ENCODE data around the gene DENND2A.
"Not testable (repeated sequence)": the region's sequence is repeated elsewhere in the genome, so short reads cannot be mapped to it uniquely, and the experiment has no call there.

Gene DENND2A

DNA sequence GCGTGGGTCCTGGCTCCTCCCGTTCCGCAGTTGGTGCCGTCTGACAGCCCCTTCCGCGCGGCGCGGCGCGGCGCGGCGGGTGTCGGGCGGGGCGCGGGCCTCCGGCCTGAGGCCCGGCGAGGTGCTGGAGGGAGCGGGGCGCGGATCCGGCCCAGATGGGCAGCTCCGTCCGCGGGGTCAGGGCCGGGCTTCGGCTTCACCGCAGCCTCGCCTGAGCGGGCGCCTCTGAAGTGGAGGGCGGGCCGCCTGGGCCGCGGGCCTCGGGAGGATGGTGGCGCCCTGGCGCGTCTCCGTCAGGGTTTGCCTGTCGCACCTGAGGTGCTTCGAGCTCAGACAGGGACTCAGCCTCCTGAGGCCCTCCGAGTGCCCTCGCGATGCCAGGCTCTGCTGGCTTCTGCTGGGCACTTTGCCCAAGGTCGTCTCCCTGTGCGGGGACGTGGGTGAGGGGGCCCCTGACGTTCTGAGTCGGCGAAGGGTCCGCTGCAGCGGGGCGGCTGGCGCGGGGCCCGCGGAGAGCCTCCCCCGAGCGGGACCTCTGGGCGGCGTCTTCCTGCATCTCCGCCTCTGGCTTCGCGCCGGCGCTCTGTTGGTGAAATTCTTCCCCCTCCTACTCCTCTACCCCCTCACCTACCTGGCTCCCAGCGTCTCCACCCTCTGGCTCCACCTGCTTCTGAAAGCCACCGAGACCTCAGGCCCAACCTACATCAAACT, 32.6 kb upstream of the DENND2A start:
- peak; percentile 47 for DNase-seq (ENCODE audit: low spot score)

DNA sequence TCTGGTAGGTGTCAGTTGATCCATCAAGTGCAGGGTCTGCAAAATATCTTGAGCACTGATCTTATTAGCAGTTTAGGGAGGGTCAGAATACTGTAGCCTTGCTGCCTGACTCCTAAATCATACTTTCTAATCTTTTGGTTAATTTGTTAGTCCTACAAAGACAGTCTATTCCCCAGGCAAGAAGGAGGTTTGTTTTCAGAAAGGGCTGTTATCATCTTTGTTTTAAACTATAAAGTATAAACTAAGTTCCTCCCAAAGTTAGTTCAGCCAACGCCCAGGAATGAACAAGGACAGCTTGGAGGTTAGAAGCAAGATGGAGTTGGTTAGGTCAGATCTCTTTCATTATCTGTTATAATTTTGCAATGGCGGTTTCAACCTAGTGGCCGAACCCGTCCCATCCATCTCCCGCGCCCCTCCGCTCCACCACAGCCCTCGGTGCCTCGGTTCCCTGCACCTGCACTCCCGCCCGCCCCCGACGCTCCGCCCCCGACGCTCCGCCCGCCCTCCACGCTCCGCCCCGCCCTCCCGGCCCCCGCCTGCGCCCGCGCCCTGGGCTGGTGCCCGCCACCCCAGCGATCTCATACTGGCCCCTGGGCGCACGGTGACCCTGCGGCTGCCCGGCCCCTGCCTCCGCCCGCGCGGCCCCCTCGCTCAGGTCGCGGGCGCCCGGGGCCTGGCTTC, 31.9 kb upstream of the DENND2A start, which contains the start of gene ADCK2:
Gene ADCK2, plus strand, starts transcription at position 564 of the 681 bp plus-strand sequence. CDS start 386 bp downstream, outside the sequence.
- peak; percentile 53 for DNase-seq (ENCODE audit: low spot score)

DNA sequence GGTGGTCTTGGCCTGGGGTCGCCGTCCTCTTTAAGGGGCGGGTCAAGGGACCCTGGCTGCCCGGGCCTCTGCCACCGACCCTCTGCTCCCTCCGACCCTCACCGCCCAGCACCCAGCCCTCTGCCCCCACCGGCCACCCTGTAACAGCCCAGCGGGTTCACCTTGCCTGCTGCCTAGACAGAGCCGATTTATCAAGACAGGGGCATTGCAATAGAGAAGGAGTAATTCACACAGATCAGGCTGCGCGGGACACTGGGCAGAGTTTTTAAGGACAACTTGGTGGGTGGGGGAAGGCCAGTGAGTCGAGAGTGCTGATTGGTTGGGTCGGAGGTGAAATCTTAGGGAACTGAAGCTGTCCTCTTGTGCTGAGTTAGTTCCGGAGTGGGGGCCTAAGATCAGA, 31.4 kb upstream of the DENND2A start:
- DNase-seq (ENCODE audit: low spot score): no peak

DNA sequence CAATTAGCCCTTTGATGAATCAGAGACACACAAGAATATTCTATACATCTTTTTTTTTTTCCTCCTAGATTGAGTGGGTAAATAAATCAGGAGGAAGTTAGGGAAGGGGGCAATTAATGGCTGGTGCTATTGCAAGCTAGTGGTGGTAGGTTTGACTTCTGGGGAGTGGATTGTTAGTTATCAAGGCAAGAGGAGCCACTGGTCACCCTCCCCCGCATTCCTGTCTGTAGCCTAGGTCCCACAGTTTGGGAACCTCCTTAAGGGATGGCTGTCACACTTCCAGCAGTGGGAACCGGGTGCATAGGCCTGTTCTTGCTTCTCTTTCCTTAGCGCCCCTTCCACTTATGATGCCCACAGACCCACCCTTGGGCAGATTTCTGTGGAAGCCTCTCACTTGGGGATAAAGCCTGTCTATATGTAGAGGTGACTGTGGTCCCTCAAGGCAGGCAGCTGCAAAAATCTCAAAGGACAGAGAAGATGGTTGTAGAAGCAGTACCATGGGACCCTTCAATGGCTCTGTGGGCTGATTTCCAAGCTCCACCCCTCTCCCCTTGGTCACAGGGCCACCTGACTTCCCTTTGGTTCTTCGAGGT, 29.8 kb upstream of the DENND2A start:
- no peak for DNase-seq (ENCODE audit: low spot score)

DNA sequence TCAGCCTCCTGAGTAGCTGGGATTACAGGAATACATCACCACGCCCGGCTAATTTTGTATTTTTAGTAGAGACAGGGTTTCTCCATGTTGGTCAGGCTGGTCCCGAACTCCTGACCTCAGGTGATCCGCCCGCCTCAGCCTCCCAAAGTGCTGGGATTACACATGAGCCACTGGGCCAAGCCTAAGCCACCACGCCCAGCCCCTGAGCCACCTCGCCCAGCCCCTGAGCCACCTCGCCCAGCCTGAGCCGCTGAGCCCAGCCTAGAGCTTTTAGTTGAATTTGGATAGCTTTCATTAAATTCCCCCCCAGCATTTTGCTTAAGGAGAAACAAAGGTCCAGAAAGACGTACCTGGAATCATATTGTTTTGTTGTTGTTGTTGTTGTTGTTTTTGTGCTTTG, 29.2 kb upstream of the DENND2A start:
- DNase-seq (ENCODE audit: low spot score): not testable (repeated sequence)

DNA sequence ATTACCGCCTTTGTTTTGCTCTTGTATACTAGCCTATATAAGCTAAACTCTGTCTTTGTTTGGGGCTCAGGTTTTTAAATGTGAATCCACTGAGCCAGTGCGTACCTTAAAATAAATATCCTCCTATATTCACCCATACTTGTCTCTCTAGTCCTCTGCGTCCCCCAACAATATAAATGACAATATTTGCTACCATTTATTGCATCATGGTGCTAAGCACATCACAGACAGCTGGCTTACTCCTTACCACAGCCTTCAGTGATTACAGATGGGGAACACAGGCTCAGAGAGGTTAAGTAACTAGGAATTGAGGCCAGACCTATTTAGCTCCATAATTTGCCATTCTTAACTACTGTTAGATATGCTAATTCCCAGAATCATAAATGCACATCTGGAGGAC, 28.7 kb upstream of the DENND2A start:
- DNase-seq (ENCODE audit: low spot score): no peak

DNA sequence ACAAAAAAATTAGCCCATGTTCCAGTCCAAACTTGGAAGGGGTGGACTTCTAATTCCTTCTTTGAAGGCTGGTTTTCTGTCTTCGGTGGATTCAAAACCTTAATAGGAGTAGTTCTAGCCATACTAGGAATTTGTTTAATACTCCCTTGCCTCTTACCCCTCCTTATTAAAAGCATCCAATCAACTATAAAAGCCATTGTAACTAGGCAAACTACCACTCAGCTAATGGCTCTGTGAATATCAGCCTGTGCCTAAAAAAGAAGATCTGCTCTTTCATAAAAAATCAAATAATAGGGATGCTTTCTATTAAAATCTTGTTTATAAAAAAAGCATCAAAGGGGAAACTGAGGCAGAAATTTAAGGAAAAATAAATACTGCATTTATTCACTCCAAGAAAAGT, 28.0 kb upstream of the DENND2A start:
- DNase-seq (ENCODE audit: low spot score): no peak

DNA sequence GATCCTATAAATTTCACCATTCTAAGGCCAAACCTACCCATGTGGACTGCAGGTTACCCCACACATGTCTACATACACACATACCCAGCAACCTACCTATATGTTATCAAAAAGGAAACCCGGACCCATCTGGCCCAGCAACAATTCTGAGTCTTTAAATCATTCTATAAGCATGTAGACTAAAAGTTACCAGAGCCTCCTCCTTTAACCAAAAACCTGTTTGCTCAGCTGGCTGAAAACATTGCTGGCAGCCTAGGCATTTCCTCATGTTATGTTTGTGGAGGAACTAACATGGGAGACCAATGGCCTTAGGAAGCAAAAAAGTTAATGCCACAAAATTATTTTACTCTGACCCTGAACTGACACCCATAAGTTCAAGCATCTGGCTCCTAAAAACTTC, 26.9 kb upstream of the DENND2A start:
- no peak for DNase-seq (ENCODE audit: low spot score)

DNA sequence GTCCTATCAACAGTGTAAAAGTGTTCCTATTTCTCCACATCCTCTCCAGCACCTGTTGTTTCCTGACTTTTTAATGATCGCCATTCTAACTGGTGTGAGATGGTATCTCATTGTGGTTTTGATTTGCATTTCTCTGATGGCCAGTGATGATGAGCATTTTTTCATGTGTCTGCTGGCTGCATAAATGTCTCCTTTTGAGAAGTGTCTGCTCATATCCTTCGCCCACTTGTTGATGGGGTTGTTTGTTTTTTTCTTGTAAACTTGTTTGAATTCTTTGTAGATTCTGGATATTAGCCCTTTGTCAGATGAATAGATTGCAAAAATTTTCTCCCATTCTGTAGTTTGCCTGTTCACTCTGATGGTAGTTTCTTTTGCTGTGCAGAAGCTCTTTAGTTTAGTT, 22.3 kb upstream of the DENND2A start:
- not testable (repeated sequence) for DNase-seq (ENCODE audit: low spot score)

DNA sequence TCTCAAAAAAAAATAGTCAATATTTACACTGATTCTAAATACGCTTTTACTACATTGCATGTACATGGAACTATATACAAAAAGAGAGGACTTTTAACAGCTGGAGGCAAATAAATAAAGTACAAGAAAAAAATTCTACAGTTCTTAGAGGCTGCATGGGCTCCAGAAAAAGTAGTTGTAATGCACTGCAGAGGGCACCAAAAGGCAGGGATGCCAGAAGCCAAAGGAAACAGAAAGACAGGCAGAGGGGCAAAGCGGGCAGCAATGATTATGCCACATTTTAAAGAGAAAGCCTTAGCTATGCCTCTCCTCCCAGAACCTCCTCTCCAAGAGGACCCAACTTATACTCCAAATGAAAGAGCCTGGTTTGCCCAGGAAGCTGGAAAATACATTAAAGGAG, 20.5 kb upstream of the DENND2A start:
- no peak for DNase-seq (ENCODE audit: low spot score)

DNA sequence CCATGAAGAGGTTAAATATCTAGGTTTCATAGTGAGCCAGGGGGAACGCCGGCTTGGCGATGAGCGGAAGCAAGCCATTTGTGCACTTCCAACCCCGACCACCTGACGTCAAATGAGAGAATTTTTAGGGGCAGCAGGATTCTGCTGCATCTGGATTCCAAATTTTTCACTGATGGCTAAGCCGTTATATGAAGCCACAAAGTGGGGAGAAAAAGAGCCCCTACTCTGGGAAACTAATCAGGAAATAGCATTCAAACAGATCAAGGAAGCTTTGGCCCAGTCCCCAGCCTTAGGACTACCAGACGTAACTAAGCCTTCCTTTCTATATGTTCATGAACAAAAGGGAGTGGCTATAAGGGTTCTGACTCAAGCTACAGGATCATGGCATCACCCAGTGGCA, 19.2 kb upstream of the DENND2A start:
- no peak for DNase-seq (ENCODE audit: low spot score)

DNA sequence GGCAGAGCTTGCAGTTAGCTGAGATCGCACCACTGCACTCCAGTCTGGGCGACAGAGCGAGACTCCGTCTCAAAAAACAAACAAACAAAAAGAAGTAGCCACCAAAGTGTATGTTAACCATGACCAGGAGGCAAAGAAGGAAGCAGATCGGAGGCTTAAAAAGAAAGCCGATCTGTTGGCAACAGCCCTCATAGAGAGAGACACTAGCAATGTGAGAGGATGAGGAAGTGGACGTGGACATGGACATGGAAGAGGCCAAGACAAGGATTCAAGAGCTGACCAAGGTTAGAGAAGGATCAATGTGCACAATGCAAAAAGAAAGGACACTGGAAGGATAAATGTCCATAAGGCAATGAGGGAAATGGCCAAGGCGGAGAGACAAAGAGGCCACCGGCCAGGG, 17.3 kb upstream of the DENND2A start:
- no peak for DNase-seq (ENCODE audit: low spot score)

DNA sequence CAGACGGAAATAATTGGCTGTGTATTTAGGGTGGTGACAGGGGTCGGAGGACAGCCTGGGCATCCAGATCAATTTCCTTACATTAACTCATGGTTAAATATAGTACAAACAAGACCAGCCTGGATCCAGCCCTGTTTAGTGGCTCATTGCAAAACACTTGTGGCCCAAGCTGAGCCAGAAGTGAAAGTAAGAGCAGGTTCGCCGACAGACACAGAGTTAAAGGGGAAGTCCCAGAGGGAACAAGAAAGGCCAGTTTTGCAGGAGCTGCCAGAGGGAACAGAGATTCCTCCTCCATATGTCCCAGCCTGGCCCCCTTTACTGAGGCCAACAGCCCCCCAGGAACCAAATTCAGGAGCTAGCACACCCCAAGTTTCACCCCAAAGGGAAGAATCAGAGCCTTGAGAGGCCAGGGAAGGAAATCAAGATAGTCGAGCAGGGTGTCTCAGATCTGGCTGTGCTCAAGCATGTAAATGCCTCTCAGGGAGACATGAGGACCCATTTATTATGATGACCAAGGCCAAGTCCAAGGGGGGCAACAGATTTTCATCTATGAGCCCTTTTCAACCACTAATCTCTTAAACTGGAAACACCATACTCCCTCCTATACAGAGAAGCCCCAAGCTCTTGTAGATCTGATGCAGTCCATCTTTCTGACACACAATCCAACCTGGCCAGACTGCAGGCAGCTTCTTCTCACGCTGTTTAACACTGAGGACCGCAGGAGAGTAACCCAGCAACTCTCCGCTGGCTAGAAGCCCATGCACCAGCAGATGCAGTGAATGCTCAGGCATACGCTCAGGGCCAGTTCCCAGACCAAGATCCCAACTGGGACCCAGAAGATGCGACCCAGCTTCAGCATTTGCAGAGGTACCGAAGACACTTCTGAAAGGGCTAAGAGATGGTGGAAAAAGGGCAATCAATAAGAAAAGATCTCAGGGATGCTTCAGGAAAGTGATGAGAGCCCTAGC, 16.2 kb upstream of the DENND2A start:
- peak; percentile 29 for DNase-seq (ENCODE audit: low spot score)

DNA sequence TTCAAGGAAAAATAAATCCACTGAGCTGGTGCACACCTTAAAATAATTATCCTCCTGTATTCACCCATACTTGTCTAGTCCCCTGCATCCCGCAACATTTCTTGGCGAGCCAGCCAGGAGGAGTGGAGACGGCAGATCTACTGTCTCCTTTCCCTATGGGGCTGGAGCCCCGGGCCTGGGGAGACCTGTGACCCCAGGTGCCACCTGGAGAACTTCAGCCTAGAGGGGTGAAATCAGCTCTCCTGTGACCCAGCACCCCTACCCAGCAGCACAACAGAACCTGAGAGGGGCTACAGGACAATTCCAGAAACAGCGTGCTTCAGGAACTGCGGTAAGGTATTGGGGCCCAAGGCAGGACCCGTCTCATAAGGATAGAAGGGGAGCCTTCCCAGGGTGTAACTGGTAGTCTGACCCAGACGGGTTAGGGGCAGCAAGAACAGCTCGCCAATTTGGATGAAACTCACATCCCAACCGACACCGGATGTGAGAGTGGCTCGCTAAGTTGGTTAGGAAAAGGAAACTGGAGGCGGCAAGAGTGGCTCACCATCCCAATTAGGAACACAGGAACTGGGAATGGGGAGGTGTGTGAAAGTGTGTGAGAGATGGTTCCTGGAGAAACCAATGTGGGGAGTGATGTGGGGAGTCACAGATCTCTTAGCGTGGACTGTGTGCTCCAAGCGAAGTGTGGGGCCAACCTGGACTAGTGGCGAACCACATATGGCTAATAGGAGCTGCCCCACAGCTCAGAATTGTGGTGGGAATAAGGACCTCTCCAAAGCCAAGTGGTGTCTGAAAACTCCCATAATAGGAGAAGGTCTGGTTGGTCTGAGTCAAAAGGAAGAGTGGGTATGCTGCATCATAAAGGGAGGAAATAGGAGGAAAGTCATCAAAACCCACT, 15.1 kb upstream of the DENND2A start:
- no peak for DNase-seq (ENCODE audit: low spot score)

DNA sequence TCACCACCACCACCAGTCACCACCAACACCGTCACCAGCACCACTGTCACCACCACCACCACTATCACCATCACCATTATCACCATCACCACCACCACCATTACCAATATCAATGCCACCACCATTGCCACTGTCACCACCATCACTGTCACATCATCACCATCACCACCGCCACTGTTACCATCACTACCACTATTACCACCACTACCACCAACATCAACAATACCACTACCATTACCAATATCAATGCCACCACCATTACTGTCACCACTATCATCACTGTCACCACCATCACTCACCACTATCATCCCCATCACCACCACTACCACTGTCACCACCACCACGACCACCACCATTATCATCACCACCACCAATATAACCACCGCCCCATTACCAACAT, 14.0 kb upstream of the DENND2A start:
- no peak for DNase-seq (ENCODE audit: low spot score)

DNA sequence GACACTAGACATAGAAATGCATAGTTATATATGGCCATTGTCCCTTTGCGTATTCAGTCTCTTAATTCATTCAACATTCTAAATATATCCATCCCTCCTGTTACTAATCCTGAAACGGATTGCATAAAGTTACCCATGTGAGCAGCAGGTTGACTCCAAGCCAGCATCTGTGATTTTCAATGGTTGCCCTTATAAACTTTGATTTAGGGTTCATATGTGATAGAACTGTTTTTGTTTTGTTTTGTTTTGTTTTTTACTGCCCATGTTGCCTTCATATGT, 13.4 kb upstream of the DENND2A start:
- DNase-seq (ENCODE audit: low spot score): no peak

DNA sequence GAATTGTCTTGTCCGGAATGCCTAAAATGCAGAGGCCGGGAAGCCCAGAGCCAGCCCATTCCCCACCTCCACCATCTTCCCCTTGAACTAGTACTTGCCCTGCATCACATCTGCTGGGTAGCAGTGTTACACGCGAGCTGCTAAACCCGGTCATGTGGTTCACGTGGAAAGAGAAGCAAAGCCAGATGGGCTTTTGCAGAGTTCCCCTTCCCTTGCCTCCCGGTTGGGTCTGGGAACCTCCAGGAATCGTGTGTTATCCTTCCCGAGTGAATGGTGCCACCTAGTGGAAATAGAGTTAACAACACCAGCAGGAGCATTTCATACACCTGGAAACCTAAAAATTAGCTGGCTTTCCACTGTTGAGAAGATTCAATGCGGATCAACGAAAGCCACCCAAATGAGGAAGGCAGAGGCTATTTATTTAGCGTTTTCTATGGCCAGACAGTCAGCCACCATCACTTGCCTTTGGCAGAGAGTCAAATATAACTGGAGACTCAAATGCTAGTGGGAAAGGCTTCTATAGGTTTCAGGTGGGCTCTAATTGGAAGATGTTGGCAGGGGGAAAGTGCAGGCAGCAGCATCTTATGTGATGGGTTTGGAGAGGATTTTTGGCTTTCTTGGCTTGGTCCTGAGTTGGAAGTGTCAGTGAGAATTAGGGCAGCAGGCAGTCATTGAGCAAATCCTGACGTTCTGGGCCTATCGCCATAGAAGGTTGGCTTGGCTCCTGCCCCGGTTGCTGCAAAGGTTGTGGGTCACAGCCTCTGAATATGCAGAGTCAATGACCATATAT, 12.9 kb upstream of the DENND2A start:
- DNase-seq (ENCODE audit: low spot score): peak; percentile 54

DNA sequence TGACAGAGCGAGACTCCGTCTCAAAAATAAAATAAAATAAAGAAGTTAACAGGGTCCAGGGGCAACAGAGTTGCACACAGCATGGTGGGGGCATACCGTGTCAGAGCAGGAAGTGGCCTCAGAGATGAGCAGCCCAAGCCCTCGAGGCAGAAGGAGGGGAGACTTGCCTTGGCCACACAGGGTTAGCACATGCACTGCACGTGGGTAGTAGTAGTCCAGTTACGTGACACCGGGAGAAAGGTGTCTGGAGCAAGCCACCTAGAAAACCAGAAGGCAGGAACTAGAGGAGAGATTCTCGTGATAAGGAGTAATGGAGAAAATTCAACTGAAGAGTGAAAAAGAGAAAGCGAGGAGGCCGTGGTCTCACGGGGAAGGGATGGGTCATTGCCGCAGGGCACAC, 9.8 kb upstream of the DENND2A start:
- no peak for DNase-seq (ENCODE audit: low spot score)

DNA sequence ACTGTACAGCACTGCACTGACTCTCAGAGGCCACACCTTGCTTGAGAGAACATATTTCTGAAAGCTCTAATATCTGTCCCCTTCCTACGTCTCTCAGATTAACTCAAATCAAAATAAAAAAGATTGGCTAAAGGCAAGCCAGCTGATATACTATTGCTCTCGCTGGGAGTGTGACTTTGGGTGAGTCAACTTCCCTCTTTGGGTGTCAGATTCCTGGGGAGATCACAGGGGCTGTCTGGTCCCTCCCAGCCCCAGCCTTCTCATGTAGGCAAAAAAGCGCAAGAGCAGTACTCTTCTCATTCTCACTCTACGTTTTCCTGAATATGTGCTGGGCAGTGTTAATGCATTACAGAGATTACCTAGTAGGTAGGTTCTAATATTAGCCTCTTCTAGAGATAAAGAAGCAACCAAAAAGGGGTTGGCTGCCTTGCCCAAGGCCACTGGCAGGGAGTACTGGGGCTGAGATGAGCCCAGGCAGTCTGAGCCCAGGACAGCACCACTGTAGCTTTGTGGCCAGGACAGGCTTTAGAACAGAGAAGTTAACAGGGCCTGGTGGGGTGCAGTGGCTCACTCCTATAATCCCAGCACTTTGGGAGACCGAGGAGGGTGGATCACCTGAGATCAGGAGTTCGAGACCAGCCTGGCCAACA, 9.1 kb upstream of the DENND2A start:
- no peak for DNase-seq (ENCODE audit: low spot score)

Data from CD4-positive, alpha-beta T cell treated with Interleukin-15 for 4 hours (primary cell).